Common myeloid progenitor, CD34-positive (primary cell): ENCODE data around the gene CNTNAP1.
"Not testable (repeated sequence)": the region's sequence is repeated elsewhere in the genome, so short reads cannot be mapped to it uniquely, and the experiment has no call there.

Source experiments
- CTCF ChIA-PET: fragments of 350-600 bp; sonication (Branson Sonifier 250); formaldehyde crosslinking; loops from one replicate; lab custom pipeline; 2021; ENCODE audit warnings: antibody characterized with exemption; lab: Charles Lee
- POLR2A ChIA-PET: fragments of 350-600 bp; sonication (Branson Sonifier 250); formaldehyde crosslinking; loops from one replicate; lab custom pipeline; 2021; ENCODE audit warnings: antibody characterized with exemption; lab: Charles Lee
- DNase-seq, 3 donors: peaks; one replicate each; pipeline versions ENCODE4 v3.0.0 to v3.0.0-alpha.2; 2013
- H3K27ac ChIP-seq, 2 experiments: 1 replicate in 1 of 2; 2 replicates in 1 of 2; pipeline ENCODE4 v1.7.0; 2013; ENCODE audit warnings: inconsistent platforms in 2 of 2, low read length in 2 of 2, mild to moderate bottlenecking in 2 of 2, low read depth in 1 of 2, moderate library complexity in 1 of 2; ENCODE audit not compliant: severe bottlenecking in 2 of 2, insufficient read depth in 1 of 2, poor library complexity in 1 of 2
- H3K27me3 ChIP-seq, 5 experiments: replicated peaks in 2 of 5; 1 replicate in 3 of 5; 2 replicates in 2 of 5; pipeline versions ENCODE4 v1.6.1 to v1.7.0; 2013; ENCODE audit warnings: low read length in 4 of 5, mild to moderate bottlenecking in 2 of 5, moderate library complexity in 2 of 5, inconsistent platforms in 1 of 5; ENCODE audit not compliant: insufficient read depth in 5 of 5, control insufficient read depth in 4 of 5
- H3K36me3 ChIP-seq, 4 experiments: 1 replicate in 2 of 4; 2 replicates in 2 of 4; pipeline versions ENCODE4 v1.6.1 to v1.7.0; 2013; ENCODE audit warnings: low read length in 3 of 4, control low read depth in 1 of 4, mild to moderate bottlenecking in 1 of 4; ENCODE audit not compliant: control insufficient read depth in 4 of 4, insufficient read depth in 4 of 4
- H3K4me1 ChIP-seq, 4 experiments: 1 replicate in 3 of 4; 2 replicates in 1 of 4; pipeline versions ENCODE4 v1.6.1 to v1.7.1; 2013; ENCODE audit warnings: low read length in 3 of 4, mild to moderate bottlenecking in 3 of 4, control low read depth in 1 of 4, inconsistent platforms in 1 of 4, moderate library complexity in 1 of 4; ENCODE audit not compliant: control insufficient read depth in 4 of 4, insufficient read depth in 4 of 4; ENCODE audit errors: control extremely low read depth in 1 of 4
- H3K4me3 ChIP-seq, 7 experiments: 1 replicate in 4 of 7; 2 replicates in 3 of 7; pipeline versions ENCODE4 v1.5.1 to v1.7.0; 2013; ENCODE audit warnings: mild to moderate bottlenecking in 7 of 7, low read length in 6 of 7, moderate library complexity in 6 of 7, inconsistent platforms in 2 of 7, low read depth in 2 of 7, control low read depth in 1 of 7; ENCODE audit not compliant: insufficient read depth in 4 of 7, control insufficient read depth in 1 of 7; ENCODE audit errors: extremely low read depth in 1 of 7
- H3K9me3 ChIP-seq, 5 experiments: 1 replicate in 4 of 5; 2 replicates in 1 of 5; pipeline versions ENCODE4 v1.6.1 to v1.7.1; 2013; ENCODE audit warnings: low read length in 4 of 5, mild to moderate bottlenecking in 2 of 5, inconsistent platforms in 1 of 5, low read depth in 1 of 5, moderate library complexity in 1 of 5; ENCODE audit not compliant: control insufficient read depth in 4 of 5, insufficient read depth in 2 of 5; ENCODE audit errors: control extremely low read depth in 1 of 5
- WGBS: methylation state at CpG from one replicate; pipeline ENCODE4 v1.1.5; 2013; ENCODE audit not compliant: insufficient coverage; 5-methylcytosine and 5-hydroxymethylcytosine counted together

Gene CNTNAP1

DNA sequence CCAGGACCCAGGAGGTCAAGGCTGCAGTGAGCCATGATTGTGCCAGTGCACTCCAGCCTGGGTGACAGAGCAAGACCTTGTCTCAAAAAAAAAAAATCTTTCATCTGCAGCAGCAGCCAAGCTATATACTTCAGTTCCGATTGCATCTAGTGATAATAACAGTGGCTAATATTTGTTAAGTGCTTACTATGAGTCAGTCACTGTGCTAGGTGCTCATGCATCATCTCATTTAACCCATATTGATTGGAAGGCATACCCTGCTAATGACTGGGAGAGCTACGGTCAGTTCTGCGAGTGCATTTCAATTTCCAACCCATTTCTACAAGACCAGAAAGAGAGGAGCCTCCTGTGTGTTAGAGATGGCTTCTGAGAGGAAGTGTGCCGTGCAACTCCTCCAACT, 30.9 kb upstream of the CNTNAP1 start:
- 90% methylated on average over 2 of the region's 4 CpGs for WGBS
- CTCF ChIA-PET: interaction anchor here (1.0 kb wide), 1 partner anchor 21 kb away, joined by 3 read pairs; no protein-coding TSS in a partner anchor
- POLR2A ChIA-PET: interaction anchor here (0.6 kb wide), 1 partner anchor 50 kb away, joined by 3 read pairs; no protein-coding TSS in a partner anchor
- Histone ChIP-seq H3K27ac (no peak overlapping the region), H3K9me3 (no peaks in the 10 kb centered on the region), H3K27me3 (peaks cover 0 to 17% (median 3%) of the 10 kb centered on the region in 5 experiments), H3K36me3 (no peaks in the 10 kb centered on the region), H3K4me3 (no peak overlapping the region), H3K4me1 (peaks cover 0 to 6% (median 4%) of the 10 kb centered on the region in 4 experiments)
- DNase-seq: no peak

- DNase-seq: no peak
- Histone ChIP-seq H3K27me3 (peaks cover 0 to 14% (median 3%) of the 10 kb centered on the region in 5 experiments), H3K9me3 (peaks cover 0 to 2% (median 0%) of the 10 kb centered on the region in 5 experiments), H3K27ac (no peak overlapping the region), H3K36me3 (no peaks in the 10 kb centered on the region), H3K4me3 (peak overlapping the region in 4 of 7 experiments; percentile 29 to 61 (median 56)), H3K4me1 (peaks cover 0 to 9% (median 5%) of the 10 kb centered on the region in 4 experiments)
- CTCF ChIA-PET: interaction anchor here (2.0 kb wide), 1 partner anchor 9 kb away, joined by 4 read pairs; no protein-coding TSS in a partner anchor
- WGBS: 19% methylated on average over 30 of the region's 42 CpGs
- POLR2A ChIA-PET: interaction anchor here (0.6 kb wide), 2 partner anchors 9 to 56 kb away, joined by 3 to 5 read pairs; no protein-coding TSS in a partner anchor
Observed at GRCh38 chr17:42653179-42654124, 28.9 kb upstream of the CNTNAP1 start.

DNA sequence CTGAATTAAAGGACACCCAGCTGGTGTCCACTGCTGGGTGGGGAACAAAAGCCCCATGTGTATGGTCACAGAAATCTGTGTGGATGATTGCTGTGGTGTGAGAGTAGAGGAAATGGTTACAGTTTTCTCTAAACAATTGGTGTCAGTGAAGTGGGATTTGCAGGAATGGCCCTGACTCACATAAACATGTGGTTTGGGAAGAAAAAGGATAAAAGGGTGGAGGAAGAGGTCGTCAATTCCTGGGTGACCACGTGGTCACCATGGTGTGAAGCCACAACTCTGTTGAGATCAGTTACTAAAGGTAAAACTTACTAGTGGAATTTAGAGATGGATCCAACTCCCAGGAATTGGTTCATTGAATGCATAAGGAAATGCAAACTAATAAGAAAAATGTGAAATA, 26.8 kb upstream of the CNTNAP1 start:
- POLR2A ChIA-PET: interaction anchor here (0.6 kb wide), 1 partner anchor 29 kb away, joined by 6 read pairs; no protein-coding TSS in a partner anchor
- no peak for DNase-seq
- Histone ChIP-seq H3K4me1 (peaks cover 0 to 24% (median 17%) of the 10 kb centered on the region in 4 experiments), H3K27me3 (peaks cover 0 to 14% (median 3%) of the 10 kb centered on the region in 5 experiments), H3K9me3 (peaks cover 0 to 2% (median 0%) of the 10 kb centered on the region in 5 experiments), H3K27ac (no peak overlapping the region), H3K4me3 (no peak overlapping the region), H3K36me3 (no peaks in the 10 kb centered on the region)
- CTCF ChIA-PET: interaction anchor here (1.5 to 1.6 kb wide), 2 partner anchors 18 kb away, joined by 4 to 5 read pairs; no protein-coding TSS in a partner anchor
- WGBS: 79% methylated on average over 2 of the region's 2 CpGs

- Histone ChIP-seq H3K27ac (no peak overlapping the region), H3K4me1 (peaks cover 0 to 25% (median 17%) of the 10 kb centered on the region in 4 experiments), H3K36me3 (peaks cover 0 to 2% (median 0%) of the 10 kb centered on the region in 4 experiments), H3K4me3 (no peak overlapping the region), H3K27me3 (peaks cover 0 to 14% (median 3%) of the 10 kb centered on the region in 5 experiments), H3K9me3 (peaks cover 0 to 2% (median 0%) of the 10 kb centered on the region in 5 experiments)
- ChIA-PET POLR2A (no interaction called here), CTCF (no interaction called here)
- peak in 1 of 3 donors; percentile 42 for DNase-seq
- 90% methylated on average over 4 of the region's 9 CpGs for WGBS
Observed at GRCh38 chr17:42657824-42658588, 24.3 kb upstream of the CNTNAP1 start.

- H3K27ac ChIP-seq: no peak within 1 kb of the TSS
- peaks cover 0 to 2% (median 0%) of the 10 kb centered on the region in 5 experiments for H3K9me3 ChIP-seq
- peaks cover 0 to 2% (median 0%) of the 10 kb centered on the region in 5 experiments for H3K27me3 ChIP-seq
- H3K36me3 ChIP-seq: peaks cover 0 to 5% (median 0%) of the 10 kb centered on the region in 4 experiments
- peak within 1 kb of the TSS; percentile 50 to 84 (median 72) for H3K4me3 ChIP-seq
- DNase-seq: peak in 2 of 3 donors; percentile 65 to 66
- H3K4me1 ChIP-seq: peaks cover 0 to 20% (median 14%) of the 10 kb centered on the region in 4 experiments
- CTCF ChIA-PET: interaction anchor here (1.2 kb wide), 2 partner anchors 10 to 21 kb away, joined by 3 read pairs; no protein-coding TSS in a partner anchor
- POLR2A ChIA-PET: interaction anchor here (1.0 kb wide), 1 partner anchor 17 kb away, joined by 3 read pairs; the partner anchor contains the start of gene PLEKHH3
- 2% methylated on average over 32 of the region's 59 CpGs for WGBS
Observed at GRCh38 chr17:42659079-42659931, 23.0 kb upstream of the CNTNAP1 start, which contains the start of gene TUBG2. TUBG2 (plus strand) TSS chr17:42659284; CDS start chr17:42659504, 220 bp downstream.

- H3K36me3 ChIP-seq, H3K4me3 ChIP-seq, H3K9me3 ChIP-seq, H3K27me3 ChIP-seq, DNase-seq, H3K27ac ChIP-seq: not testable (repeated sequence)
- peaks cover 0 to 20% (median 14%) of the 10 kb centered on the region in 4 experiments for H3K4me1 ChIP-seq
- ChIA-PET POLR2A (interaction anchor here (1.0 kb wide), 1 partner anchor 17 kb away, joined by 3 read pairs; the partner anchor contains the start of gene PLEKHH3), CTCF (interaction anchor here (1.2 kb wide), 3 partner anchors 9 to 38 kb away, joined by 3 read pairs; no protein-coding TSS in a partner anchor)
- WGBS: 100% methylated on average over 1 of the region's 14 CpGs
Observed at GRCh38 chr17:42659932-42660274, 22.4 kb upstream of the CNTNAP1 start.
